PC-3 (cell line): ENCODE data around the gene DDX54. TPM values are rescaled to one million over a fixed set of nuclear protein-coding genes. Genes with fewer than 3 reads are reported as not detected.

Experiments used
- ATAC-seq: fragments of 200-7000 bp; cut with Tn5 transposase; 2 replicates; pipeline ENCODE4 v1.9.1; 2020; ENCODE audit warnings: mild to moderate bottlenecking, moderate library complexity
- BruUV-seq: library from RNA; stranded (reverse); fragments of 400-500 nt; replicated peaks from 2 replicates; lab custom pipeline; 2021; lab: Mats Ljungman, UMichigan
- CTCF ChIA-PET: fragments of 300-600 bp; sonication (Branson Sonifier 250); formaldehyde crosslinking; loops from one replicate; lab custom pipeline; 2022; ENCODE audit warnings: antibody characterized with exemption; lab: Charles Lee
- POLR2A ChIA-PET: fragments of 300-600 bp; sonication (Branson Sonifier 250); formaldehyde crosslinking; loops from one replicate; lab custom pipeline; 2022; ENCODE audit warnings: antibody characterized with exemption; ENCODE audit not compliant: unreplicated experiment; lab: Charles Lee
- DNase-seq: peaks from one replicate; pipeline ENCODE4 v3.0.0-alpha.2; 2015
- H2AFZ ChIP-seq: fragments of 300-600 bp; sonication (generic); 2 replicates; pipeline ENCODE4 v1.6.0; 2016; ENCODE audit warnings: antibody characterized with exemption, low read length
- H3F3A ChIP-seq: fragments of 300-600 bp; sonication (generic); one replicate; pipeline ENCODE4 v1.6.0; 2017; ENCODE audit warnings: antibody characterized with exemption, low read length, control low read depth, mild to moderate bottlenecking; ENCODE audit not compliant: unreplicated experiment
- H3K27ac ChIP-seq: fragments of 300-600 bp; sonication (generic); 2 replicates; pipeline ENCODE4 v1.5.1; 2016; ENCODE audit warnings: mild to moderate bottlenecking, low read length
- H3K27me3 ChIP-seq: fragments of 300-600 bp; sonication (generic); 2 replicates; pipeline ENCODE4 v1.6.1; 2016; ENCODE audit warnings: low read length, mixed read lengths
- H3K36me3 ChIP-seq: fragments of 300-600 bp; sonication (generic); 2 replicates; pipeline ENCODE4 v1.6.1; 2016; ENCODE audit warnings: low read depth, mixed run types, low read length, mixed read lengths
- H3K4me1 ChIP-seq: fragments of 300-600 bp; sonication (generic); 2 replicates; pipeline ENCODE4 v1.5.1; 2016; ENCODE audit warnings: low read length; ENCODE audit not compliant: insufficient read depth
- H3K4me2 ChIP-seq: fragments of 300-600 bp; sonication (generic); 2 replicates; pipeline ENCODE4 v1.6.0; 2016; ENCODE audit warnings: low read length
- H3K4me3 ChIP-seq: fragments of 300-600 bp; sonication (generic); 2 replicates; pipeline ENCODE4 v1.5.1; 2016; ENCODE audit warnings: mild to moderate bottlenecking, low read length, mixed read lengths
- H3K79me2 ChIP-seq: fragments of 300-600 bp; sonication (generic); 2 replicates; pipeline ENCODE4 v1.6.1; 2017; ENCODE audit warnings: low read length, mixed read lengths
- H3K9ac ChIP-seq: fragments of 300-600 bp; sonication (generic); 2 replicates; pipeline ENCODE4 v1.6.0; 2016; ENCODE audit warnings: mild to moderate bottlenecking, low read length
- H3K9me2 ChIP-seq: fragments of 300-600 bp; sonication (generic); replicated peaks from 2 replicates; pipeline ENCODE4 v1.6.1; 2016; ENCODE audit warnings: mixed run types, low read length, mixed read lengths
- H3K9me3 ChIP-seq: fragments of 300-600 bp; sonication (generic); 2 replicates; pipeline ENCODE4 v1.6.1; 2016; ENCODE audit warnings: low read length, mixed read lengths
- H4K20me1 ChIP-seq: fragments of 300-600 bp; sonication (generic); 2 replicates; pipeline ENCODE4 v1.6.1; 2016; ENCODE audit warnings: low read length, mixed read lengths
- CTCF ChIP-seq: fragments of 300-600 bp; sonication (generic); conservative IDR thresholded peaks from 2 replicates; pipeline ENCODE4 v1.5.1; 2017; ENCODE audit warnings: antibody characterized with exemption, low read depth, mild to moderate bottlenecking, low read length
- EZH2 ChIP-seq: fragments of 300-600 bp; sonication (generic); IDR thresholded peaks from one replicate; pipeline ENCODE4 v1.6.1; 2017; ENCODE audit warnings: antibody characterized with exemption, mild to moderate bottlenecking, low read length; ENCODE audit not compliant: unreplicated experiment
- EZH2phosphoT487 ChIP-seq: fragments of 300-600 bp; sonication (generic); IDR thresholded peaks from 2 replicates; pipeline ENCODE4 v1.6.1; 2018; ENCODE audit warnings: mild to moderate bottlenecking, antibody characterized with exemption, low read length, borderline replicate concordance
- intact Hi-C: fragments of 100-400 bp; cut with micrococcal nuclease; formaldehyde crosslinking; loops from 2 replicates; pipeline ENCODE4 v1.9.0; 2023
- total RNA-seq: library from RNA; depleted of rRNA; stranded (reverse); fragments of >200 nt; gene quantifications from 2 replicates; pipeline ENCODE4 v1.2.3, GENCODE V29; 2014

The DDX54 gene
- total RNA-seq, 1 experiment from 2014 or later = 158 TPM

- ChIA-PET POLR2A (interaction anchor here (0.5 kb wide), 1 partner anchor 34 kb away, joined by 4 read pairs; no protein-coding TSS in a partner anchor), CTCF (no interaction called here)
- H3K27me3 ChIP-seq = no peaks in the 10 kb centered on the region
- H3K4me2 ChIP-seq = no peak overlapping the region
- no peaks in the 10 kb centered on the region for H3K9me3 ChIP-seq
- H4K20me1 ChIP-seq = no peaks in the 10 kb centered on the region
- H3K4me1 ChIP-seq = peaks cover 6% of the 10 kb centered on the region; the same call in 1 of the 2 replicates
- H3K36me3 ChIP-seq = peaks cover 10% of the 10 kb centered on the region
- H3K27ac ChIP-seq = no peak overlapping the region
- no TSS peak for BruUV-seq
- peak; percentile 22; the same call in 1 of the 2 replicates for ATAC-seq
- H3F3A ChIP-seq = no peaks in the 10 kb centered on the region
- intact Hi-C loops = no loop called here
- TF ChIP-seq CTCF = no peak
- no peak for TF ChIP-seq EZH2phosphoT487
- TF ChIP-seq EZH2 = no peak
- peaks cover 7% of the 10 kb centered on the region; the same call in 1 of the 2 replicates for H3K79me2 ChIP-seq
- no peaks in the 10 kb centered on the region for H3K9me2 ChIP-seq
- no peak overlapping the region for H3K9ac ChIP-seq
- no peak overlapping the region for H3K4me3 ChIP-seq
- no peak overlapping the region for H2AFZ ChIP-seq
- DNase-seq = no peak
These were observed 43.2 kb upstream of the DDX54 start for GRCh38 chr12:113228394-113229028.

GRCh38 chr12:113227686-113228391 is 42.6 kb upstream of the DDX54 start:
- Histone ChIP-seq H2AFZ (no peak overlapping the region), H3K27ac (no peak overlapping the region), H3F3A (peaks cover 1% of the 10 kb centered on the region), H3K79me2 (peaks cover 7% of the 10 kb centered on the region; the same call in 1 of the 2 replicates), H3K9me3 (no peaks in the 10 kb centered on the region), H3K36me3 (peaks cover 10% of the 10 kb centered on the region), H3K4me3 (no peak overlapping the region), H3K27me3 (no peaks in the 10 kb centered on the region), H3K9me2 (no peaks in the 10 kb centered on the region), H4K20me1 (no peaks in the 10 kb centered on the region), H3K4me2 (no peak overlapping the region), H3K4me1 (peaks cover 12% of the 10 kb centered on the region), H3K9ac (no peak overlapping the region)
- no TSS peak for BruUV-seq
- CTCF ChIA-PET = no interaction called here
- intact Hi-C loops = no loop called here
- ATAC-seq = no peak
- POLR2A ChIA-PET = interaction anchor here (0.5 kb wide), 1 partner anchor 34 kb away, joined by 4 read pairs; no protein-coding TSS in a partner anchor
- DNase-seq = no peak
- TF ChIP-seq EZH2 (no peak), CTCF (no peak), EZH2phosphoT487 (no peak)
